ENCODE results near the gene TOPAZ1.

- TF ChIP-seq CTCF (IDR thresholded peaks at IDR 0.05) (no peak), POLR2AphosphoS5 (IDR thresholded peaks at IDR 0.05) (no peak), POLR2A (IDR thresholded peaks at IDR 0.05; ENCODE audit: low read depth) (no peak), EP300 (IDR thresholded peaks at IDR 0.05) (no peak)
Observed at GRCh38 chr3:44339181-44340057, 97.7 kb downstream of the TOPAZ1 start.

Measured in esophagus muscularis mucosa (tissue), 4 donors.